Upper lobe of right lung (tissue), 1 donor: ENCODE results near the gene DPP8. TPM values are rescaled to one million over a fixed set of nuclear protein-coding genes. Genes with fewer than 3 reads are reported as not detected.

ENCODE experiments used
- ATAC-seq: fragments of 200-7000 bp; cut with Tn5 transposase; one replicate; pipeline ENCODE4 v1.9.1; 2020; ENCODE audit warnings: mild to moderate bottlenecking, moderate library complexity
- DNase-seq: peaks from one replicate; pipeline ENCODE4 v3.0.0-alpha.2; 2020
- H3K27ac ChIP-seq: fragments of 200-600 bp; one replicate; pipeline ENCODE4 v1.8.0; 2022
- H3K27me3 ChIP-seq: fragments of 200-600 bp; one replicate; pipeline ENCODE4 v1.8.0; 2022; ENCODE audit warnings: mild to moderate bottlenecking
- H3K36me3 ChIP-seq: fragments of 200-600 bp; one replicate; pipeline ENCODE4 v1.8.0; 2022
- H3K4me1 ChIP-seq: fragments of 200-600 bp; one replicate; pipeline ENCODE4 v1.8.0; 2022
- H3K4me3 ChIP-seq: fragments of 200-600 bp; one replicate; pipeline ENCODE4 v1.8.0; 2022; ENCODE audit warnings: mild to moderate bottlenecking
- H3K9me3 ChIP-seq: fragments of 200-600 bp; one replicate; pipeline ENCODE4 v1.8.0; 2022
- intact Hi-C: fragments of 100-400 bp; cut with DNase I; formaldehyde crosslinking; loops from one replicate; pipeline ENCODE4 v1.11.0; 2022
- total RNA-seq: library from RNA; stranded (reverse); fragmentation: NEBNext Ultra II Directional; extraction: Animal tissue kit (Norgen Biotek cat#: 25700); gene quantifications from one replicate; pipeline ENCODE4 v1.2.1, GENCODE V29; 2021
- TF ChIP-seq, protein P1 (sequence below): fragments of 200-600 bp; IDR thresholded peaks from one replicate; pipeline ENCODE4 v1.8.0; 2022; ENCODE audit warnings: antibody characterized with exemption
- donor health status: DM: no; HTN: yes; CAD: no; lungs with severe emphysema.

The DPP8 gene
- total RNA-seq, 1 donor from 2014 or later: 28.2 TPM

DNA sequence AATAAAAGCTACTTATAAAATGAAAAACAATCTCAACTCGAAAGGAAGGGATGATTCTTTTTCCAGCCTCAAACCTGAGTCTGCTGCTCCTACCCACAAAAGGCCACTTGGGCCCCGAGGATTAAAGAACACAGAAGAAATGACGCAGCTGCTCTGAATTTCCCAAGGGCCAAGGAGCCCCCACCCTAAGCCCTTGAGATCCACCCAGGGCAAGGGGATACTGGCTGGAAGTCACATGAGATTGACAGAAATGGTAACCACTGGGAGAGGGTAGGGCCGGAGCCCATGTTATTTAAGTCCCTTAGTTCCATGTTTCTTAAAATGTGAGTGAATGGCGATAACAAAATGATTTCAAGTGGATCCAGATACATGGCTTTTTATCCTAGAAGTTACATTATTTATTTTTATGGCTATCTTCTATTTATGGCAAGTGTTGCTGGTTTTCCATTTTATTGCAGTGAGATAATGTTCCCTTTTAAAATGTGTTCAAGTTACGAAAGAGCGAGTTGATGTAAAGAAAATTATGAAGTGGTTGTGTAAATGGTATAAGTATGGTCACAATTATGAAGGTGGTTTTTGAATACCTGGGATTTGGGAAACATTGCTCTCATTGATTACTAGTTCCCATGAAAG is 111.6 kb downstream of the DPP8 start:
- Histone ChIP-seq H3K9me3 (no peaks in the 10 kb centered on the region), H3K27me3 (peaks cover 5% of the 10 kb centered on the region), H3K27ac (no peak overlapping the region), H3K4me1 (peaks cover 11% of the 10 kb centered on the region), H3K36me3 (no peaks in the 10 kb centered on the region), H3K4me3 (no peak overlapping the region)
- ATAC-seq (no peak), DNase-seq (no peak)
- intact Hi-C loops: no loop called here
- TF ChIP-seq, protein P1, sequence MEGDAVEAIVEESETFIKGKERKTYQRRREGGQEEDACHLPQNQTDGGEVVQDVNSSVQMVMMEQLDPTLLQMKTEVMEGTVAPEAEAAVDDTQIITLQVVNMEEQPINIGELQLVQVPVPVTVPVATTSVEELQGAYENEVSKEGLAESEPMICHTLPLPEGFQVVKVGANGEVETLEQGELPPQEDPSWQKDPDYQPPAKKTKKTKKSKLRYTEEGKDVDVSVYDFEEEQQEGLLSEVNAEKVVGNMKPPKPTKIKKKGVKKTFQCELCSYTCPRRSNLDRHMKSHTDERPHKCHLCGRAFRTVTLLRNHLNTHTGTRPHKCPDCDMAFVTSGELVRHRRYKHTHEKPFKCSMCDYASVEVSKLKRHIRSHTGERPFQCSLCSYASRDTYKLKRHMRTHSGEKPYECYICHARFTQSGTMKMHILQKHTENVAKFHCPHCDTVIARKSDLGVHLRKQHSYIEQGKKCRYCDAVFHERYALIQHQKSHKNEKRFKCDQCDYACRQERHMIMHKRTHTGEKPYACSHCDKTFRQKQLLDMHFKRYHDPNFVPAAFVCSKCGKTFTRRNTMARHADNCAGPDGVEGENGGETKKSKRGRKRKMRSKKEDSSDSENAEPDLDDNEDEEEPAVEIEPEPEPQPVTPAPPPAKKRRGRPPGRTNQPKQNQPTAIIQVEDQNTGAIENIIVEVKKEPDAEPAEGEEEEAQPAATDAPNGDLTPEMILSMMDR: no peak

DNA sequence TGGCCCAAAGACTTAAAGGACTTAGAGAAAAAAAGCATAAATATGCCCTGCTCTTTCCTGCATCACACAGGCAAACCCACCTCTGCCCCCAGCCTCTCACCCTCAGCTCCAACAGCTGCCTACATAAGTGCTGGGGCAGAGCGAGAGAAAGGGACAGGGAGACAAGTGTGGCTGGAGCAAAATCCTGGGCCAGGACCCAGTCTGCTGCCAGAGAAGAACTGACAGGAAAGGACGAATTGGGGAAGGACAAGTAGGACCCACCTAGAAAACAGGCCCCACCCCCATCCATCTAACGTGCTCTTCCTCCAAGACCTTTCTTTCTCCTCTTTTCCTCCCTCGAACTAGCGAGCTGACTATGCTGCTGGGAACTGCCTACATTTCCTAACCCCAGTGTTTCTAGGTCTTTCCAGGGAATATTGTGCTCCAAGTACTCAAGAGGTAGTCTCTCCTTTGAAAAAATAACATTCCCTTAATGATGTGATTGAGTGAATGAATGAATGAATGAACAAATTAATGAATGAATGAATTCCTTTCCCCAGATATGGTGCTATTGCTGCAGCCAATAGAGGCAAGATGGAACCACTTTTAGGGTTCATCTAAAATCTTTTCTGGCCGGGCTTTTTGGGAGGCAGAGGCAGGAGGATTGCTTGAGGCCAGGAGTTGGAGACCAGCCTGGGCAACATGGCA is 113.2 kb downstream of the DPP8 start:
- intact Hi-C loops: no loop called here
- H3K4me1 ChIP-seq: peaks cover 12% of the 10 kb centered on the region
- no peak overlapping the region for H3K4me3 ChIP-seq
- TF ChIP-seq, protein P1: no peak
- H3K27me3 ChIP-seq: no peaks in the 10 kb centered on the region
- DNase-seq (no peak), ATAC-seq (no peak)
- no peaks in the 10 kb centered on the region for H3K9me3 ChIP-seq
- no peak overlapping the region for H3K27ac ChIP-seq
- no peaks in the 10 kb centered on the region for H3K36me3 ChIP-seq

DNA sequence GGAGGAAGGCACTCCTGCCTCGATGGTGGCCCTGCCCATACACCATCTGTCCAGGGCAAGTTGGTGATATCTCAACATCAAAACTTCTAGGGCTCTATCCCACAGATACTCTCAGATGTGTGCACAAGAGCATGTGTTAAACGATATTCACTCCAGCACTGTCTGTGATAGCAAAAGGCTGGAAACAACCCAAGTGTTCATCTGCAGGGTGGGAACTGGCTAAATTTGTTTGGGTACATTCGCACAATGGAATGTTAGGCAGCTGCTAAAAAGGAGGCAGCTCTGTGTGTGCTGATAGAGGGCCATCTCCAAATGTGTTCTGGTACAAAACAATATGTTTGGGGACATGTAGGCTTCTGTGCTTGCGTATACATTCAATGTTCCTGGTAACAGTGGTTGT is 114.5 kb downstream of the DPP8 start:
- ATAC-seq: no peak
- intact Hi-C loops: no loop called here
- peaks cover 4% of the 10 kb centered on the region for H3K27me3 ChIP-seq

DNA sequence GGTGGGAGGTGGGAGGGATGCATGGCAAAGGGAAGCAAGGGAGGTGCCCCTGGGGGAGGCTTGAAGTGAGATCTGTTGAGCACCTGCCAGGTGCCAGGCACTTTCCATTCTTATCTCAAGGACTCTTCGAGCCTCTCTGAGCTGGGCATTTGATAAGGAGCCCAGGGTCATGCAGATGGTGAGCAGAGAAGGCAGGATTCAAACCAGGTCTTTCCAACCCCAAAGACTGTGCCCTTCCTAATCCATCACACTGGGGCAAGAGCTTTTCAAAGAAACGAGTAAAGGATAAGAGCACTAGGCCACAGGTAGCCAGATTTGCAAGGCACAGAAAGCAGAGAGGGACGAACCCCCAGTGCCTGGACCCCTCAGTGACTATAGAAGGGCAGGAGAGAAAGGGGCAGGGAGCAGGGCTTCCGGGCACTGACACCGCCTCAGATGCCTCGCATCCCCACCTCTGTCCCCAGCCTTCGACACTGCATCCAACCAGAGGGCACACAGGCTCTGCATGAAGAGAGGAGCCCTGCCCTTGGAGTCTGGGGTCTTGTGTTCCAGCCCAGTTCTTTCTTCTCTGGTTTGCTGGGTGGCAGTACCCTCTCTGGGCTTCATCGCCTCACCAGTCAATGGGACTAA is 115.8 kb downstream of the DPP8 start:
- ATAC-seq: peak; percentile 67
- intact Hi-C loops: no loop called here

More for the DNA sequence above, 114.5 kb downstream of the DPP8 start:
- Histone ChIP-seq H3K36me3 (no peaks in the 10 kb centered on the region), H3K27ac (no peak overlapping the region), H3K9me3 (no peaks in the 10 kb centered on the region), H3K4me3 (no peak overlapping the region), H3K4me1 (peaks cover 12% of the 10 kb centered on the region)
- TF ChIP-seq, protein P1: no peak
- no peak for DNase-seq

DNA sequence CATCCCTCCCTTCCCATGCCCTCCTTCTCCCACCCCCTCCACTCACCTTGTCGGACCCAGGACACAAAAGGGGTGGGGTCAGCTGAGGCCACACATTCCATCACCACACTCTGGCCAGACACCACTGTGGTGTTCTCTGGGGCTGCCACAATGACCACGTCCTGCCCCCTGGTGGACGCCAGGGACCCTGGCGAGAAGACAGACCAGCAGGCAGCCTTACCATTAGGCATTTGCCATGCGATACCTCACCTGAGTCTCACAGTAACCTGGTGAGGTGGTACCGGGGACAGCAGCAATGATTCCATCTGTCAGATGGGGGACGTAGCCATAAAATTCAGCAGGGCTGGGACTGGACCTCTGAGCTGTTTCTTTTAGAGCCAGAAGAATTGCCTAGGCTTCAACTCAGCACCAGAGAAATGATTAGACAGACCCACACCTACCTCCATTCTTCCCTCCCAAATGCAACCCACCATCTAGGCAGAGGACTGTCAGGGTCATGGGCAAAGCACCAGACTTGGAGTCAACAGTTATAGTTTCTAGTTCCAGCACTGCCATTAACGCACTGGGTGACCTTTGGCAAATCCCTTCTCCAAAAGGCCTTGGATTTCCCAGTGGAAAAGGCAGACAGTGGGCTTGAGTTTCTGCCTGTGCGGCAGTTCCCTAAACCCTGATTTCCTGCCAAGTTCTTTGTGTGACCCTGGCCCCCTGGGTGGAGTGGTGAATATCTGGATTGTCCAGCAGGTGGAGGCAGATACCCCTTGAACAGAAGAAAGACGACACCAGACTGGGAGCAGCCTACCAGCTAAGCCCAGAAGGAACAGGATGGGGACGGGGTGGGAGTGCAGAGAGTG is 116.5 kb downstream of the DPP8 start:
- H3K9me3 ChIP-seq: no peaks in the 10 kb centered on the region
- H3K4me3 ChIP-seq: no peak overlapping the region
- no peak overlapping the region for H3K27ac ChIP-seq
- no peaks in the 10 kb centered on the region for H3K36me3 ChIP-seq
- peaks cover 20% of the 10 kb centered on the region for H3K27me3 ChIP-seq
- peaks cover 12% of the 10 kb centered on the region for H3K4me1 ChIP-seq
- DNase-seq (peak; percentile 77), ATAC-seq (peak; percentile 82)
- TF ChIP-seq, protein P1: peak; percentile 59
- intact Hi-C loops: no loop called here

More for the DNA sequence above, 115.8 kb downstream of the DPP8 start:
- H3K4me3 ChIP-seq: no peak overlapping the region
- peaks cover 15% of the 10 kb centered on the region for H3K27me3 ChIP-seq
- no peak overlapping the region for H3K27ac ChIP-seq
- H3K36me3 ChIP-seq: no peaks in the 10 kb centered on the region
- no peak for DNase-seq
- peaks cover 12% of the 10 kb centered on the region for H3K4me1 ChIP-seq
- no peaks in the 10 kb centered on the region for H3K9me3 ChIP-seq
- TF ChIP-seq, protein P1: no peak
